ENCODE measurements around the gene RPL36.
"Not testable (repeated sequence)": the region's sequence is repeated elsewhere in the genome, so short reads cannot be mapped to it uniquely, and the experiment has no call there.

The RPL36 gene

DNA sequence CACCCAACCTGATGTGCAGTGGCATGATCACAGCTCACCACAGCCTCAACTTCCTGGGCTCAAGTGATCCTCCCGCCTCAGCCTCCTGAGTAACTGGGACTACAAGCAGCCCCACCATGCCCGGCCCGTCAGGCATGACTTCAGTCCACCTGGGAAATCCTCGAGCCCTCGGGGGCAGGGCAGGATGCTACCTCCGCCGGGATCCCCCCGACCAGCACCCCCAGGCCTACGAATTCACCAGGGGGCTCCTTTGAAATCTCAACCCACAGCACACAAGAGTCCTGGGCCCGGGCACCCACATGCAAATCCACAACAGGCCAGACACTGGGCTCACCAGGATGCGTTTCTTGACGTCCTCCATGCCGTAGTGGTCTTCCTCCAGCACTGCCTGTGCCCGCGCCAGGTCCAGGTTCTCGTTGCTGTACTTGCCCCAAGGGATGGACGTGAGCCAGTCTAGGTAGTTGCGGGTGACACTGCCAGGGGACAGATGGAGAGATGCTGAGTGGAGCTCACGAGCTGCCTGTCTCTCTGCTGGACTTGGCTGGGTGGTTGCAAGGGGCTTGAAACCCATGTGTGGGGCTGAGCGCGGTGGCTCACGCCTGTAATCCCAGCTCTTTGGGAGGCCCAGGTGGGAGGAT, 10.5 kb downstream of the RPL36 start:
- TF ChIP-seq POU2F2 (IDR thresholded peaks at IDR 0.05; ENCODE audit: low read depth, low read length), result no peak
- no peak for TF ChIP-seq TAF1 (IDR thresholded peaks at IDR 0.05; ENCODE audit: low read depth, low read length)
- no peak for TF ChIP-seq PAX5 (IDR thresholded peaks at IDR 0.05; ENCODE audit: insufficient read depth, low read length, severe bottlenecking)
- no peak for TF ChIP-seq POLR2AphosphoS5 (IDR thresholded peaks at IDR 0.05; ENCODE audit: low read depth, low read length)
- no peak; the same call in 1 of the 2 replicates for TF ChIP-seq POLR2A (IDR thresholded peaks at IDR 0.05; ENCODE audit: low read depth, low read length)
- TF ChIP-seq SPI1 (IDR thresholded peaks at IDR 0.05; ENCODE audit: low read depth, low read length), result no peak
- FAIRE-seq (no peak), DNase-seq (ENCODE audit: insufficient read length, low spot score) (no peak)

DNA sequence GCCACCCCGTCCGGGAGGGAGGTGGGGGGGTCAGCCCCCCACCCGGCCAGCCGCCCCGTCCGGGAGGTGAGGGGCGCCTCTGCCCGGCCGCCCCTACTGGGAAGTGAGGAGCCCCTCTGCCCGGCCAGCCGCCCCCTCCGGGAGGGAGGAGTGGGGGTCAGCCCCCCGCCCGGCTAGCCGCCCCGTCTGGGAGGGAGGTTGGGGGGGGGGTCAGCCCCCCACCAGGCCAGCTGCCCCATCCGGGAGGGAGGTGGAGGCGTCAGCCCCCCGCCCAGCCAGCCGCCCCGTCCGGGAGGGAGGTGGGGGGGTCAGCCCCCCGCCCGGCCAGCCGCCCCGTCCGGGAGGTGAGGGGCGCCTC, 11.9 kb downstream of the RPL36 start:
- not testable (repeated sequence) for DNase-seq (ENCODE audit: insufficient read length, low spot score); FAIRE-seq

DNA sequence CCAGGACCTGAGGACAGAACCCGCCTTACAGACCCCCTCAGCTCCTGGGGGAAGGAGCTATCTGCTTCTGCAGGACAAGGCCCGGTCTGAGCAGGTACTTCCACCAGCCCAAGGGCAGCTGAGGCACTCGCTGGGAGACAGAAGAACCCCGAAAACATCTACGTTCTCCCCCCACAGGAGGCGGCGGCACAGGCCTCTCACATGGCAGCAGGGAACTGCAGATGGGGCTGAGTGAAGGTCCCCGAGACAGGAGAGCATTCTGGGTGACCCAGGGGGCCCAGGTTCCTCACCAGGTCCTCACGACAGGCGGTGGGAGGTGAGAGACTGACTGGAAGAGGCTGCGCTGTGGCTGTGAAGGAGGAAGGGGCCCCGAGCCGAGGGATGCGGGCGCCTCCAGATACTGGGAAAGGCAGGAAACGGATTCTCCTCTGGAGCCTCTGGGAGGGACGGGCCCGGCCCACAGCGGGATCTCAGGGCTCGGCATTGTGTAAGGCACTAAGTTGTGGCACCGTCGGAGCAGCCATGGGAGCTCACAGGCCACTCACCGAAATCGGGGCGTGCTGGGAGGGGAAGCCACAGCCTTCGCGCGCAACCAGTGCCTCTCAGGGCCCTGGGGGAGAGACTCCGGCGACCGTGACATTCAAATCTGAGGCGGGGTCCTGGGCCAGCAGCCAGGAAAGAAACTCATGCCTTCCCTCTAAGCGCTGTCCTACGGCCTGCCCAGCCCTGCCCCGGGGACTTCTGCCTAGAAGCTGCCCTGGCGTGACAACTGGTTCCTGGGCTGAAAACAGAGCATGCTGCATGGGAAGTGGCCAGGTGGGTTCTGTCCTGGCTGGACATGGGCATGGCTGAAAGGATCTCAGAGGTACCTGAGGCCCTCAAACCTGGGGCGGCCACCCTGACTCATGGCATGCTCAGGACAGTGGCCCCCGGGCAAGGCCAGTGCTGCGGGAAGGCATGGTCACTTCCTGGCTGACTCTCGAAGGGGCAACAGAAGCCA, 14.0 kb downstream of the RPL36 start:
- no peak for FAIRE-seq
- peak; percentile 17 for DNase-seq (ENCODE audit: insufficient read length, low spot score)
- TF ChIP-seq TAF1 (IDR thresholded peaks at IDR 0.05; ENCODE audit: low read depth, low read length) (no peak), PAX5 (IDR thresholded peaks at IDR 0.05; ENCODE audit: insufficient read depth, low read length, severe bottlenecking) (no peak), POLR2A (IDR thresholded peaks at IDR 0.05; ENCODE audit: low read depth, low read length) (0 out of 2 replicates have a peak, but pooled peaks have one; percentile 0), POU2F2 (IDR thresholded peaks at IDR 0.05; ENCODE audit: low read depth, low read length) (no peak), POLR2AphosphoS5 (IDR thresholded peaks at IDR 0.05; ENCODE audit: low read depth, low read length) (0 out of 2 replicates have a peak, but pooled peaks have one; percentile 26), SPI1 (IDR thresholded peaks at IDR 0.05; ENCODE audit: low read depth, low read length) (no peak)

DNA sequence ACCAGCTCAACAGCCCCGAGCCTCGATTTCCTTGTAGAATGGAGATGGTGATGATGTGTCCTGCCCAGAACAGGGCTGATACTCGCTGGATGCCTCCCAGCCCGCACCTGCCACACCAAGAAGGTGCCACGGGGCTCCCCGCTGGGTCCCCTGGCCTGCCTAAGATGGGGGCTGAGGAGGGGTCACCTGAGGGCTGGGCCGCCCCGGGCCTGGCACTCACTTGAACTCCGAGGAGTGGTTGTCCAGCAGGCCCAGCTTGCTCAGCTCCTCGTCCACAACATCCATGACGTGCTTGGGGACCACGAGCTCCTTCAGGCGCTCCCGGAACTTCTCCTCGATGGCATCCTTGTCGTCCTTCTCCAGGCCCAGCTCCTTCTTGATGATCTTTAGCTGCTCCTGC, 15.5 kb downstream of the RPL36 start:
- DNase-seq (ENCODE audit: insufficient read length, low spot score) (no peak), FAIRE-seq (no peak)

DNA sequence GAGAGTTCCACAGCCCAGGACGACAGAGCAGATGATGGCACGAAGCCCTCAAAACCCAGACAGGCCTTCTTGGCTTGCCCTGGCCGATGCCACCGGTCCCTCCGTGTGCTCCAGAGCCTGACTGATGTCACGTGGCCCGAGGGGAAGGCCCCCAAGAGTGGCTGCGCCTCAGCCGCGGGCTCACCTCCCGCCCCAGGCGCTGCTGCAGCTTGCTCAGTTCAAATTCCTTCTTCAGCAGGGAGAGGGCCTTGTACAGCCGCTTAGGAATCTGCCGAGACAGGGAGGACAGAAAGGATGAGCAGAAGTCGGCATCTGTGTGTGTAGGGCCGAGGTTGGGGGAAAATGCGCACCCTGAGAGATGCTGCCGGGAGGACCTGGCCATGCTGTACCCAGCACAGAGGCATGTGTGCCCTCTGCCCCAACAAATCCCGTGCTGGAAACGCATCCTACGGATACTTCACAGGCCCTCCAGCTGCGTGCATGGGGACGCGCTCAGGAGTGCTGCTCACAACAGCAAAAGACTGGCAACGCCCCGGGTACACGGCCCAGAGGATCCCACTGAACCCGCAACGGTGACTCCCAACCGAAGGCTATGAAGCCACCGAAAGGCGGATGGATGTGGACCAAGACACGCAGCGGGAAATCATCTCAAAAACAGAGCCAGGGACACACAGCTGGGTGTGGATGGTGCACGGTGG, 16.9 kb downstream of the RPL36 start:
- DNase-seq (ENCODE audit: insufficient read length, low spot score), result peak; percentile 22
- no peak for FAIRE-seq
- TF ChIP-seq POLR2AphosphoS5 (IDR thresholded peaks at IDR 0.05; ENCODE audit: low read depth, low read length) (no peak), POLR2A (IDR thresholded peaks at IDR 0.05; ENCODE audit: low read depth, low read length) (no peak), TAF1 (IDR thresholded peaks at IDR 0.05; ENCODE audit: low read depth, low read length) (no peak), PAX5 (IDR thresholded peaks at IDR 0.05; ENCODE audit: insufficient read depth, low read length, severe bottlenecking) (no peak), POU2F2 (IDR thresholded peaks at IDR 0.05; ENCODE audit: low read depth, low read length) (no peak), SPI1 (IDR thresholded peaks at IDR 0.05; ENCODE audit: low read depth, low read length) (no peak)

More for the DNA sequence above, 15.5 kb downstream of the RPL36 start:
- no peak for TF ChIP-seq PAX5 (IDR thresholded peaks at IDR 0.05; ENCODE audit: insufficient read depth, low read length, severe bottlenecking)
- TF ChIP-seq POU2F2 (IDR thresholded peaks at IDR 0.05; ENCODE audit: low read depth, low read length), result no peak
- TF ChIP-seq TAF1 (IDR thresholded peaks at IDR 0.05; ENCODE audit: low read depth, low read length), result no peak
- TF ChIP-seq POLR2A (IDR thresholded peaks at IDR 0.05; ENCODE audit: low read depth, low read length), result no peak
- TF ChIP-seq SPI1 (IDR thresholded peaks at IDR 0.05; ENCODE audit: low read depth, low read length), result no peak
- TF ChIP-seq POLR2AphosphoS5 (IDR thresholded peaks at IDR 0.05; ENCODE audit: low read depth, low read length), result no peak; the same call in 1 of the 2 replicates

DNA sequence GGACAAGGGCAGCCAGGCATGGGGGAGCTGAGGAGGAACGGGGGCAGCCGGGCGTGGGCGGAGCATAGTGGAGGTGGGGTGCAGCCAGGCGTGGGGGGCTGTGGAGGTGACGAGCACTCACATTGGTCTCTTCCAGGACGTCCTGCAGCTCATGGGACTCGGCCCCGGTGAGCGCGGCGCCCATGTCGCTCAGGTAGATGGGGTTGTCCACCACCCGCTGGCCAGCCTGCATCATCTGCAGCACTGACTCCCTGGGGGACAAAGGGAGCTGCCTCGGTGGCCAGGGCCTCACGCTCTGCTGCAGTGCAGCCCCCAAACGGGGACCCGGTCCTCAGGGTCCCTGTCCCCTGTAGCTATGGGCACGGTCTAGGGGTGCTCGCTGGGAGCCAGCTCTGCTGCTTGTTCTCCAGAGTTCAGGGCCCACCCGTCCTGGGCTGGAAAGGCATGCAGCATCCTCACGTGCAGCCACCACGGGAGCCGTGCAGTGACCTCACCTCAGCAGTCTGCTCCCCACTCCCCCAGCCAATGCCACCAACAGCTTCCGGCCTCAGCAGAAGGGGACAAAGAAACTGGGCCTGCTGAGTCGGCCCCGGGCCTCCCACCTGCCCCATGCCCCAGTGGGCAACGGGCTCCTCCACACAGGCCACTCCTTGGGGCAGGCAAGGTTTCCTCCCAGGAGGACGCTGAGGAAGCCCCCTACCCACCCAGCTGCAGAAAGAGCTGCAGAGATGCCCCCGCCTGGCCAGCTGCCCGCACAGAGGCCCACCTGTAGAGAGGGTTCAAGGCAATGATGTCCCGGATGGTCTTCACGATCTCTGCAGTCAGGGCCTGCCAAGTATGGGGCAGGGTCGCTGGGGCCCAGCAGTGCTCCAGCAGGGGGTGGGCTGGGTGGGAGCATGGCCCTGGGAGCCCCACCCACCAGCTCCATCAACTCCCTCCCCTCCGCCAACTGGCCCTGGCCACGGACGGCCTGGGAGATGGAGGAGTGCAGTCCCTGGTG, 17.8 kb downstream of the RPL36 start:
- DNase-seq (ENCODE audit: insufficient read length, low spot score), result peak; percentile 30
- no peak for FAIRE-seq
- no peak for TF ChIP-seq SPI1 (IDR thresholded peaks at IDR 0.05; ENCODE audit: low read depth, low read length)
- TF ChIP-seq TAF1 (IDR thresholded peaks at IDR 0.05; ENCODE audit: low read depth, low read length), result no peak
- no peak for TF ChIP-seq PAX5 (IDR thresholded peaks at IDR 0.05; ENCODE audit: insufficient read depth, low read length, severe bottlenecking)
- no peak for TF ChIP-seq POU2F2 (IDR thresholded peaks at IDR 0.05; ENCODE audit: low read depth, low read length)
- TF ChIP-seq POLR2A (IDR thresholded peaks at IDR 0.05; ENCODE audit: low read depth, low read length), result no peak; the same call in none of the 2 replicates
- TF ChIP-seq POLR2AphosphoS5 (IDR thresholded peaks at IDR 0.05; ENCODE audit: low read depth, low read length), result no peak

DNA sequence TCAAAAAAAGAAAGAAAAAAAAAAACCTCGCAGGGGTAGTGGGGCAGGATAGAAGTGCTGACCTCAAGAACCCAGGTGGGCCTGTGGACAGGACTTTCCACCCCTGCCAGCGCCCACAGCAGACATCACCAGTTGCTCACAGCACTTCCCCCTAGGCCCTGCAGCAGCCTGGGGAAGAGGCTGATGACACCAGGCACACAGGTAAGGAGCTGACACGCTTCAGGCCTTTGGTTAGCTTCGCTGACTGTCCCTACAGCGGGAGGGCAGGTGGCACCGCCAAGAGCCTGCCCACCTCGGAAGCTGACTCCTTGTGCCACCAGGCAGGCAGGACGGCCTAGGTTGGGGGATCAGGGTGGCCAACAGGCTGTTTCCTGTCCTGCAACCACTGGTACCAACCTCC, 20.9 kb downstream of the RPL36 start:
- no peak for DNase-seq (ENCODE audit: insufficient read length, low spot score)
- TF ChIP-seq POLR2AphosphoS5 (IDR thresholded peaks at IDR 0.05; ENCODE audit: low read depth, low read length), result no peak; the same call in 1 of the 2 replicates
- no peak for TF ChIP-seq SPI1 (IDR thresholded peaks at IDR 0.05; ENCODE audit: low read depth, low read length)
- no peak for TF ChIP-seq PAX5 (IDR thresholded peaks at IDR 0.05; ENCODE audit: insufficient read depth, low read length, severe bottlenecking)
- no peak for TF ChIP-seq TAF1 (IDR thresholded peaks at IDR 0.05; ENCODE audit: low read depth, low read length)
- no peak for TF ChIP-seq POU2F2 (IDR thresholded peaks at IDR 0.05; ENCODE audit: low read depth, low read length)
- no peak; the same call in 1 of the 2 replicates for TF ChIP-seq POLR2A (IDR thresholded peaks at IDR 0.05; ENCODE audit: low read depth, low read length)
- no peak for FAIRE-seq

DNA sequence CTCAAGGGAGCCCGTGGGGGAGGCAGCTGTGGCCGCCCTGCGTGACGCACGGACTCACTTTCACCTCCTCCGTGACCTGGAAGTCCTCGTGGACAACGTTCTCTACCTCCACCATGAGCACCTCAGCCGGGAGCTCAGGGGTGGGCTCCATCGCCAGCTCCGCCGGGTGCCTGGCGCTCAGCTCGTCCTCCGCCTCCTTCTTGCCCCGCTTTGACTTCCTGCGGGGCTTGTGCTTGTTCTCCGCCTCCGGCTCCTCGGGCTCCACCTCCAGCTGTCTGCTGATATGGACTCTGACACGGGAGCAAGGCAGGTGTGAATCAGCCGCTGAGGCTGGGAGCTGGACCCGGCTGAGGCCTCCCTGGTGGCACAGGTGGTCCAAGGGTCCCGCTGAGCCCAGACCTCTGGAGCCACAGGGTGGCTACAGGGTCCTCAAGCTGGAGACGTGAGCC, 21.6 kb downstream of the RPL36 start:
- DNase-seq (ENCODE audit: insufficient read length, low spot score) (no peak), FAIRE-seq (no peak)
- TF ChIP-seq SPI1 (IDR thresholded peaks at IDR 0.05; ENCODE audit: low read depth, low read length), result no peak
- no peak for TF ChIP-seq POU2F2 (IDR thresholded peaks at IDR 0.05; ENCODE audit: low read depth, low read length)
- TF ChIP-seq PAX5 (IDR thresholded peaks at IDR 0.05; ENCODE audit: insufficient read depth, low read length, severe bottlenecking), result no peak
- no peak; the same call in 1 of the 2 replicates for TF ChIP-seq POLR2AphosphoS5 (IDR thresholded peaks at IDR 0.05; ENCODE audit: low read depth, low read length)
- no peak for TF ChIP-seq TAF1 (IDR thresholded peaks at IDR 0.05; ENCODE audit: low read depth, low read length)
- TF ChIP-seq POLR2A (IDR thresholded peaks at IDR 0.05; ENCODE audit: low read depth, low read length), result no peak

Measured in GM12891 (cell line).